SH-SY5Y (cell line): ENCODE results near the gene CEACAM16.

Experiments
- GATA2 ChIP-seq: IDR thresholded peaks from 2 replicates; pipeline ENCODE4 v1.6.1; 2011; ENCODE audit warnings: mild to moderate bottlenecking, low read depth, low read length
- GATA3 ChIP-seq: IDR thresholded peaks from 2 replicates; pipeline ENCODE4 v1.6.1; 2011; ENCODE audit warnings: low read depth, mild to moderate bottlenecking, low read length, moderate library complexity

- TF ChIP-seq GATA3 (no peak), GATA2 (no peak)
These were observed 49.3 kb upstream of the CEACAM16 start for GRCh38 chr19:44649578-44650145.
